Measurements from ENCODE around the gene EPHB1.

GRCh38 chr3:134992180-134992579 lies 197.1 kb downstream of the EPHB1 start:
- no peak for TF ChIP-seq POLR2A (IDR thresholded peaks at IDR 0.05)
- no peak for TF ChIP-seq CTCF (IDR thresholded peaks at IDR 0.05)

Measured in thyroid gland (tissue), 4 donors.